AG08395 (cell line): ENCODE measurements around the gene GPC3.
A peak's percentile ranks its signal among the peaks of the same experiment; 100 is the strongest.

Experiments
- DNase-seq: peaks from one replicate; pipeline ENCODE4 v3.0.0; 2012; ENCODE audit warnings: mixed read lengths, low spot score

Gene GPC3

DNA sequence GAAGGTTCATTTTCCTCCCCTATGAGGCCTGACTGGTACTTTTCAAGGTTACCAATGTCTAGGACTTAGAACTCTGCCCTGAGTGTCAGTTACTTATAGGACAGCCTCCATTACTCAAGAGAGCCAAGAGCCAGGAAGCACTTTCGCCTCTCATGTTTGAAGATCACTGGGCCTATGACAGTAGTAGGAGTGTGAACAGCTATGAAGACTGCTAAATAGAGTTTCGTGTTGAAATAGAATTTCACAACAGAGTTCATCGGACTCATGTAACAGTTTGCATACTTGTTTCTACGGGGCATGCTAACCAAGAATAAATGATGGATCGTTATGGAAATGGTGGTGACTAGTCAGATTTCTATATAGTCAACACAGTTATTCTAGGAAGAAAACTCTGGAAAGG lies 472.3 kb downstream of the GPC3 start:
- no peak for DNase-seq

- no peak for DNase-seq
These were observed 474.4 kb downstream of the GPC3 start for GRCh38 chrX:133511041-133511440.

DNA sequence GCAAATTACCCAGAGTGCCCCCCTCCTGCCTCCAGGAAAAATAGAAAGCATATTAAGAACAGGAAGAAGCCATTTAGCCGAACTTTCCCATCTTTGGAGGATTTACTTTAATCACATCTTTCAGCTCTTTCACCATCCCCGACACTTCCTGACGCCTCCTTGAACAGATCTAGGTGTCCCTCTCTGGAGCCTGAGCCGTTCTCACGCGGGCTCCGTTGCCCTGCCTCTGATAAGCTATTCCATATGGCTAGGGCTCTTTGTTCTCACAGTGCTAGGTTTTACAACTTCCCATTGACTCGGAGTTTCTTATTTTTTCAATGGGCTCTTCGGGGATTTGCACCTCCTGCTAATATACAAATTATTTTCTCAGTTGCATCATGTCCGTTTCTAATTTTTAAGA lies 488.0 kb downstream of the GPC3 start:
- DNase-seq: no peak

DNA sequence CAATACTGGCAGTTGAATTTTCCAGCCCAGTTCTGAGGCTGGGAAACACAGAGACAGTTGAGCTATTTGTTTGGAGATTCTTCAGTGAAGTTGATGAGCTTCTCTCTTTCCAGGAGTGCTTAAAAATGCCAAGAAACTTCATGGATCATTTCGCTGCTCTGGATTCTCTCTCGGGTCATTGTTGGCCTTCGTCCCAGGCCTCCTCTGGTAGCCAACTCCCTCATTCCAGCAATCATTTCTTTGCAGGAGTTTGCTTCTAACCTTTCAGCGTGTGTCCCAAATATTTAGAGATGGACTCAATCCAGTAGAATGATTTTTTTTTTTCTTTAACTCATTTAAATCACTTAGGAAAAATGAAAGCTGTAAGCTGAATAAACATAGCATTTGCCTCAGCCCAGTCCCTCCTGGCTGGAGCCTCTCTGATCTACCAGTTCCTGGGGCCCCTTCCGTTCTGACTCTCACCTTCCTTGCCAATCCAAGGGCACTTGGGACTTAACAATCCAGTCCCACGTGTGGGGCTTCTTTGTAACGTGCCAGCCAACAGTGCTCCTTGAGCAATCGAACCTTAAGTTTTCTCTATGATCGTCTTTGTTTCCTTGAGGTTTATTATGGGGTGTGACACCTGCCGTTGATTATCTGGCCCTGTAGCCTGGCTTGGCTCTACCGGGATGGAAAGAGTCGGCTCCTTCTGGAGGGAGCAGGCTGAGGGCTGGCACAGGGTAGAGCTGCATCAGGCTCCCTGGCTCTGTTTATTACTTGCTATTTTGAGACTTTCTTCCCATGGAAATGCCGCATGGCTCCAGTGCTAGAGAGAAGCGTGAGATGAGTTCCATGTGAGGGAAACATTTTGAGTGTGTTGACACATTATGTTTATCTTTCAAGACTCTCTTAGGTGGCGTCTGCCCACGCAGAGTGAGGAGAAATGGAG lies 489.7 kb downstream of the GPC3 start:
- peak; percentile 67 for DNase-seq

DNA sequence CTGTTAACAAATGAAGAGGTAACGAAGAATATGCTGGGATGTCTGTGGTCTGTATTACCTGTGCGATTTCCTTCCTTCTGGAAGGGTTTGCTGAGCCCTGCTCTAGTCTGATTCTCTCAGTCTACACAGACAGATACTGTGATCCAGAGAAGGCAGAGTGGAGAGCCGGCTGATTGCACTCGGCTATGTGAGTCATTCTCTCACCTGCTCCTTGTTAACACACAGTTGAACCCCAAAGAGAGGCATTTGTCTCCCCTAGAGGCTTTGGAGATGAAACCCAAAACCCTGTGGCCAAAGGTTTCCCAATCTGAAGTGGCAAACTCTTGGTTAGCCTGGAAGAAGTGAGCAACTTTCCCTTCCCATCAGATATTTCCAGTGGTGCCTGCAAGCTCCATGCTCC lies 492.0 kb downstream of the GPC3 start:
- no peak for DNase-seq

DNA sequence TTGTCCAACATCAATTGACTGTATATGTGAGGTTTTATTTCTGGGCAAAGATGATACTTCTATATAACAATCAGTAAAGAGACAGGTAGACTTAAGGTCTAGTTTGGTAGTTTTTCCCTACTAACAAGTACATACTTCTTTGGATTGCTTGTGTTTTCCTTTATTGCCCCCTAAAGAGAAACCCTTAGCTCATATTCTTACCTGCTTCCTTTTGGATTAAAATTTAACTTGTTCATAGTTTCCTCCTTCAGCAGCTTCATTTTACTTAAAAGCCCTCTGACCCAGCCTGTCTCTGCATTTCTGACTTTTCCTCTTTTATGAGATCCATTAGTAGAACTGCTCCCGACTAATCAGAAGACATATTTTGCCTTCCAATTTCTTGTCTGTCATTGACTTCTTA lies 494.4 kb downstream of the GPC3 start:
- DNase-seq: no peak
